C4-2B (cell line): ENCODE results near the gene API5.
"Not testable (repeated sequence)": the region's sequence is repeated elsewhere in the genome, so short reads cannot be mapped to it uniquely, and the experiment has no call there.

Source experiments
- H3K27ac ChIP-seq: fragments of 450-650 bp; 2 replicates; pipeline ENCODE4 v1.5.1; 2017
- CTCF ChIP-seq: fragments of 450-650 bp; conservative IDR thresholded peaks from 2 replicates; pipeline ENCODE4 v1.5.1; 2017; ENCODE audit warnings: mild to moderate bottlenecking
- ZFX ChIP-seq: fragments of 450-650 bp; IDR thresholded peaks from 2 replicates; pipeline ENCODE4 v1.6.1; 2017

The API5 gene

GRCh38 chr11:43328482-43328881 lies 16.7 kb downstream of the API5 start:
- TF ChIP-seq ZFX, result no peak
- no peak overlapping the region for H3K27ac ChIP-seq

- H3K27ac ChIP-seq, result no peak overlapping the region
- TF ChIP-seq ZFX (no peak), CTCF (no peak)
Measured at GRCh38 chr11:43341159-43341558, 29.4 kb downstream of the API5 start.

- H3K27ac ChIP-seq, result not testable (repeated sequence)
Measured at GRCh38 chr11:43351426-43351825, 39.6 kb downstream of the API5 start.

- no peak for TF ChIP-seq CTCF
- TF ChIP-seq ZFX, result no peak
- no peak overlapping the region for H3K27ac ChIP-seq
Measured at GRCh38 chr11:43354311-43354710, 42.5 kb downstream of the API5 start.

- H3K27ac ChIP-seq, result no peak overlapping the region
Measured at GRCh38 chr11:43356336-43356735, 44.5 kb downstream of the API5 start.

GRCh38 chr11:43358279-43358800 lies 46.5 kb downstream of the API5 start:
- TF ChIP-seq CTCF (no peak), ZFX (no peak)
- H3K27ac ChIP-seq, result peak overlapping the region; percentile 90

More at GRCh38 chr11:43356336-43356735, 44.5 kb downstream of the API5 start:
- TF ChIP-seq ZFX (no peak), CTCF (no peak)

- no peak for TF ChIP-seq CTCF
- TF ChIP-seq ZFX, result peak; percentile 85
- peak within 1 kb of the TSS; percentile 90 for H3K27ac ChIP-seq
Measured at GRCh38 chr11:43358801-43359421, 47.1 kb downstream of the API5 start, which contains the start of gene TTC17. Gene TTC17, plus strand, starts transcription at chr11:43358920. Its CDS starts 35 bp downstream, at chr11:43358955.

GRCh38 chr11:43359422-43359818 lies 47.6 kb downstream of the API5 start:
- H3K27ac ChIP-seq, result peak overlapping the region; percentile 90
- TF ChIP-seq ZFX (no peak), CTCF (no peak; the same call in 1 of the 2 replicates)
